GM12875 (cell line): ENCODE data around the gene EXOC2.

Source experiments
- H3K4me3 ChIP-seq: one replicate; pipeline ENCODE4 v1.5.1; 2011; ENCODE audit warnings: low read depth, low read length, control low read depth
- CTCF ChIP-seq: IDR thresholded peaks from 2 replicates; pipeline ENCODE4 v1.5.1; 2011; ENCODE audit warnings: low read depth, mild to moderate bottlenecking, control low read depth, inconsistent platforms, low read length, moderate library complexity, borderline replicate concordance; ENCODE audit not compliant: insufficient read depth

EXOC2 gene

GRCh38 chr6:628766-629165, 64.2 kb downstream of the EXOC2 start:
- H3K4me3 ChIP-seq: no peak overlapping the region
- TF ChIP-seq CTCF: no peak

GRCh38 chr6:626236-626635, 66.7 kb downstream of the EXOC2 start:
- no peak overlapping the region for H3K4me3 ChIP-seq
- no peak for TF ChIP-seq CTCF

GRCh38 chr6:624979-625378, 68.0 kb downstream of the EXOC2 start:
- TF ChIP-seq CTCF: no peak
- no peak overlapping the region for H3K4me3 ChIP-seq

GRCh38 chr6:622462-622861, 70.5 kb downstream of the EXOC2 start:
- no peak for TF ChIP-seq CTCF
- no peak overlapping the region for H3K4me3 ChIP-seq

GRCh38 chr6:621931-622330, 71.0 kb downstream of the EXOC2 start:
- H3K4me3 ChIP-seq: no peak overlapping the region
- TF ChIP-seq CTCF: no peak

- TF ChIP-seq CTCF: no peak
- H3K4me3 ChIP-seq: no peak overlapping the region
These were observed 72.0 kb downstream of the EXOC2 start for GRCh38 chr6:620950-621349.

- no peak overlapping the region for H3K4me3 ChIP-seq
- TF ChIP-seq CTCF: no peak
These were observed 72.8 kb downstream of the EXOC2 start for GRCh38 chr6:620166-620565.
